Activated CD8-positive, alpha-beta memory T cell treated with anti-CD3 and anti-CD28 coated beads for 48 hours (primary cell): ENCODE results near the gene TENM3.

Experiments used
- DNase-seq, 3 experiments: peaks; one replicate each; pipeline ENCODE4 v3.0.0-alpha.2; 2020; ENCODE audit warnings: low read depth in 2 of 3, low spot score in 2 of 3

The TENM3 gene

DNA sequence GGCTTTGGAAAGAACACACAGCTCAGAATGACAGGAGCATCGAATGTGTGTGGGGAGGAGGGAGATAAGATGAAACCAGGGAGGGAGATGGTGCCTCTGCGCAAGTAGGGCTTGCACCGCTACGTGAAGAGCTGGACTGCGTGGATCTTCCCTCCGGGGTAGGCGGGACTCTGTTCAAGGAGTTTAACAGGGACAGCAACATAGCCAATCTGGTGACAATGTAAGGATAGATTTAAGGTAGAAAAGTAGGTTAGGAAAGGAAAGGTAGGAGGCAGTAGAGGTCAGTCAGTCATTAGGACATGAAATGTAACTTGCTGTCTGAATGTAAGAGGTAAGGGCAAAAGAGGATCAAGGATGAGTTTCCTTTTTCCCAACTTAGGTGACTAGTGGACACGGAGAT is 521.4 kb downstream of the TENM3 start:
- DNase-seq: no peak

DNA sequence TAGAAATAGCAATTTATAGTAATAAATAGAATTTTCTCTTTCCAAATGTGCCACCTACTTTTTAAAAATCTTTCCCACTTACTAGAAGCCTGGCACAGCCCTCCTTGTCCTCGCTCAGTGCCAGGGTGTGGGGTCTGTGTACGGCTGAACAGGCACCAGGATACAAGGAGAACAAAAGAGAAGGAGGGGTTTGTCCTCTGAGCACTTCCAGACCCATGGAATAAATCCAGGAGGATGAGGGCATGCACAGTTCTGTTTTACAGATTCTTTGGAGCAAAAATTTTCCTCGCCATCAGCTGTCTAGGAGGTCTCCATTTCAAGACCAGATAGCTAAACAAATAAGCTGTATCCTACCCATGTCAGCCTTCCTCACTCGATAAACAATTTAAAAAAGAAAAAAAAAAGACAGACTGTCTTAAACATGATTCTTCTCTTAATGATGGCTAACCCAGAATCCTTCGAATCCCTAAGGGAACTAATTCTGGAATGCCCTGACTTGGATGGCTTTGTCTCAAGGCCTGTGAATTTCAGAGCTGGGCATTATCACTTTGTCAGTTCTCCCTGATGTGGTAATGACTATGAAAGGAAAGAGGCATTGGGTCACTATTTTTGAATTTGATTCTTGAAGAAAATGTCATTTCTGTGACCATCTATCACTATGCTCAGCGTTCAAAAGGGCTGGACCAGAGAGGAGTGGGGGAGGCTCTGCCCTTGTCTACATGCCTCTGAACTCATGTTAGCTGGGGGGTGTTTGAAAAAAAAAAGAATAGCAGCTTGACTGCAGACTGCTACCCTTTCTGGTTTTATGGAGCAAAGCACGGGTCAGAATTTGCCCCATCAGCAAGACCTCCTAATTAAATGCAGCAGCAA is 523.0 kb downstream of the TENM3 start:
- no peak for DNase-seq

DNA sequence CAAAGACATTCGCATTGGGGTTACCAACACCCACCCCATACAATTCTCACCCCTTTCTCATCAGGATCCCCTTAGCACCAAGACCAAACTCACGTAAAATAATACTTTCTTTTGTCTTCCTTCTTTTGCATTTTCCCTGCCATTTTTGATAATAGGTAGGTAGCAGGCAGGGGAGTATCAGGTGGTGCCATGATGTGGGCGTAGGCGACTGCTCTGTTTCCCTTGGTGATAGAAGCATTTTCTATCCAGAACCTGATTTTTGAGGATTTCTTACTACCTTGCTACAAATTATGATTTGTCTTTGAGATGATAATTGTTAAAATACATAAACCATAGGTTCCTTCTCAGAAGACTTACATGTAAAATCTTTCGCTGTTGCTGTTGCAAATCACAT is 523.7 kb downstream of the TENM3 start:
- DNase-seq: no peak

DNA sequence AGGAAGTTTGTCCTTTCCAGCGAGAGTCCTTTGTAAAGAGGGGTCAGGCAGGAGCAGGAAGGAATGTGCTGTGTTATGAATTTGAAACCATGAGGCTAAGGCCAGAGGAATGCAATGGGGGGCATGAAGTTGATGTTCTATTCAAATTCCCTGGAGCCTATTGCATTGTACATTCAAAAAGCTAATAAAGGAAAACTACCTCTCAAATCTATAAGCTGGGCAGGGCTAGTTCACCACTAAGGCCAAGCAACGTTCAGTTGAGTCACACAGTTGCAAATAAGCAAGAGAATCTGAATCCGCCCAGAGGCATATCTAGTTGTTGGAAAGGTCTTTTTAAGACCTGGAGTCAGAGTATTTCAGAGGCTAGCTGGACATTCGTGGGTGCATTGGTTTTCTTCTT is 525.6 kb downstream of the TENM3 start:
- DNase-seq: no peak

DNA sequence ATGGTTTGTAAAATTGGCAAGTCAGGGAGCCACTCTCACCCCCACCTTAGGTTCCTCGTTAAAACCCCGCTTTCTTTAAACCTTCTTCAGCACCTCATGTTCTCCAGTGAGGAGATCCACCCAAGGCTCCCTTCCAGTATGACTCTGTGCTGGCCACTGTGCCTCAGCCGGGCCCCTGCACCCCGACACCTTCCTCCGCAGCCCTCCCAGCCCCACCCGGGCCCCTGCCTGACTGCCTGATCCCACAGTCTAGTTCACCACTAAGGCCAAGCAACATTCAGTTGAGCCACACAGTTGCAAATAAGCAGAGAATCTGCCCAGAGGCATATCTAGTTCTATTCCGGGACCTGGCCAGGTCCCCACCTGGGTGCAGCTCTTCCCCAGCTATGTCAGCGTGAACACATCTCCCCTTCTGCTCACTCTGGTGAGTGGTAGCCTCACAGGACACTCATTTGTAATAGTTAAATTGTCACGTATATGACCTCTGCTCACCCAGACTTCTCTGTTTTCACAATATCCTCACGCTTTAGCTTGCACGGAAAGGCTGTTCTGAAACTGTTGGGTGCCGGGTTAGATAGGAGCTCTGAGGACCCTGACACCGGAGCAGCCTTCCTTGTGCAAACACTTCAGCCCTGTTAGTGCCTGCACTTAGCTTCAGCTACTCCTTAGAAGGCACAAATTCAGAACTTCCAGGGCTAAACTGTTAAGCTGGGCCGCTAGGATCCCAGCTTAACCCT is 527.2 kb downstream of the TENM3 start:
- DNase-seq: no peak

DNA sequence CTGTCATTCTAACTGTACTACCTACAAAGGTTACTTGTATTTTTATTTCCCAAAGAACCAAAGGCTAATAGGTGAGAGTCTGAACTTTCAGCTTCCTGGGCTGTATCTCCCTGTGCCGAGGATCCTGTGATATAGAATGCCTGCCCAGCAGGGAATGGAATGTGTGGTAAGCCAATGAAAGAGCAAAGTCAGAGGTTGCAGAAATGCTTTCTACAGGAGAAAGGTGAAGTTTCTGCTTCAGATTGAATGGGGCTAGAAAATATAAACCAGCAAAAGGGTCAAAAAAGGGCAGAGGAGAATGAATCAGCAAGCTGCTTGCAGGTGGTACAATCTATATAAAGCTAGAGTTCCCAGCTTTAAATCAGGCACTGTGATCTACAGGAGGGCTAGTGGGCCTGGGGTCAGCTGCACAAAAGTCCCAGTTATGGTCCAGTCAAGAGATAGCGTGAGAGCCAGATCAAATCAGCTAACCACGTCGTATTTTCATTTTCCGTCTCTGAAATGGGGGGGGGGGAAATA is 527.9 kb downstream of the TENM3 start:
- DNase-seq: no peak

DNA sequence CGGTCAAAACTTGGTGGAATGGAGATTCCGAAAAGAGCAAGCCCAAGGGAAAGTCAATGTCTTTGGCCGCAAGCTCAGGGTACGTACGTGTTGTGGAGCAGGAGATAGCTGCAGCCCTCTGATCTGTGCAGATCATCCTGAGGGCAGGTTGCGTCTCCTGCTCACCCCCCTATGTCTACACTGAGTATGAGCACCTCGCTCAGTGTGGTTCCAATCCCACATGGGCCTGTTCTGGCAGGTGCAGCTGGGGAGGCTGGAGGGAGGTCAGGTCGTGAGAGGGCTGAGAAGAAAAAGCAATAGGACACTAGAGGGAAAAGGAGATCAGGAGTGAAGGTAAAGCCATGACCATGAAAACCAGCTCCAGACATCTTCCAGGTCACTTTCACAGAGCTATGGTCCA is 531.9 kb downstream of the TENM3 start:
- no peak for DNase-seq

DNA sequence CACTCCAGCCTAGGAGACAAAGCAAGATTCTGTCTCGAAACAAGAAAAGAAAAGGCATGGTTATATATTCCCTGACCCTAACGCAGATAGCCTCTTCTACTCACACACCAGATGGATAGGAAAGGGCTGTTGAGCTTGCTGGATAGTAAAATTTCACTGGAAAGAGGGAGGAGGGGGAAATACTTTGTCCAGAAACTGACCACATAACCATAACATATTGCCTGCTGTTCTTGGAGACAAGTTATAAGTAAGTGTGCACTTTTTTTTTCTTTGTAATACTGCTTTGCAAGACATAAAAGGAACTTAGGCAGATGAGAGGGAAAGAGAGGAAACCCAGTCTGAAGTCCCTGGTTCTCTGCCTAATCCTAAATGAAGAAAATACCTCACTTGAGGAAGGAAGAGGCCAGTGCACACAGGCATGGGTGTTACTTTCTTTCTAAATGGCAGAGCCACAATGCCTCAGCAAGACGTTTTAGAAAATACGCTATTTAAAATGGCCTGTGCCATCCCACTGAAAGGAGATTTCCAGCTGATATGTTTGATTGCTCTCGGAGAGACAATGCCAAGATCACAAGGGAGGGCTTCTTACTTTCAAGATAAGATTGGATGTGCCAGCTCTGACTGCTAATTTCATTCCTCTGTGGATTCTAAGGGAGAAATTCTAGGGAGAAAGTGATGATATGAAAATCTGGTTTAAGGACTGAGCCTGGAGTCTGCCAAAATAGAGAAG is 533.3 kb downstream of the TENM3 start:
- no peak for DNase-seq

DNA sequence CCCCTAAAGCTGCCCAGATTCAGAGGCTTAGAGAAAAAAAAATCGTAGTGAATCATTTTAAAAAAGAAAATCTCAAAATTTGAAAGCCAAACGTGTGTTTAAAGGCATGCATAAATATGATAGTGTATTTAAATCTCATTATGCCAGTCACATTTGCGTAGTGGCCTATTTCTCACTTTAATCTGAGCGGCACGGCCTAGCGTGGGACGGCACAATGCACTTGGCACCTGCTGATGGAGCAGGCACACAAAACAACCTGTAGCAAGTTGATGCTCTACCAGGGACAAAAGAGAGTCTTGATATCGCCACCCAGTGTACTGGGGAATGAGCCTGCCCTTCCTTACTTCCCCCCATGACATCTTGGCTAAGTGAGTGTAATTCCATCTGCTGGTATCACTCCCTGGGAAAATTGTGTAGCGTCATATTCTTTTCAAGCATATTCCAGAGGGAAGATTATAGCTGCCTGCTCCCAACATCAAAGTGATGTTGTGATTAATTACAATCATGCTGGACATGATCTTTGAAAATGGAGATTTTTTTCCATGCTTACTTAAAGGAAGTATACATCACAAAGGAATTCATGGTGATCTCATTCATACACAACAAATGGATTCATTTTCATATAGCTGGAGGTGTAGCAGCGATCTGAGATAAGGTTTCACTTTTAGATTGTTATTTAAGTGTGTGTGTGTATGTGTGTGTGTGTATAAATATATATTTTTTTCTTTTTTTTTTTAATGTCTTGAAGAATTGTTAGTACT is 535.2 kb downstream of the TENM3 start:
- no peak for DNase-seq

DNA sequence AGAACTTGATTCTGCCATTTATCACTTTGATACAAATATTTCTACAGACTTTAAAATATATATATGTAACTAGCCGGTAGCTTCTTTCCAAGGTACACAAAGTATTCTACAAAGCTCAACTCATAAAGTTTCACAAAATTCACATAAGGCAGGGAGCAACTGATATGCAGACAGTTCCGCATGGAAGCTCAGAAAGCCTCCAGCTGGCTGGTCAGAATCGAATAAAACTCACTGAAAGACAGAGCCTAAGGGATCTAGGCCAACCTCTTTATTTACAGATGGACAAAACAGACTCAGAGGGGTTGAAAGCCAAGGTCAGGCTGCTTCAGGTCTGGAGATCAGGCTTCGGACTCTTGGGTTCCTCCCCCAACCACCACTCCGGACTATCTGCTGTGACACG is 543.8 kb downstream of the TENM3 start:
- DNase-seq: no peak

DNA sequence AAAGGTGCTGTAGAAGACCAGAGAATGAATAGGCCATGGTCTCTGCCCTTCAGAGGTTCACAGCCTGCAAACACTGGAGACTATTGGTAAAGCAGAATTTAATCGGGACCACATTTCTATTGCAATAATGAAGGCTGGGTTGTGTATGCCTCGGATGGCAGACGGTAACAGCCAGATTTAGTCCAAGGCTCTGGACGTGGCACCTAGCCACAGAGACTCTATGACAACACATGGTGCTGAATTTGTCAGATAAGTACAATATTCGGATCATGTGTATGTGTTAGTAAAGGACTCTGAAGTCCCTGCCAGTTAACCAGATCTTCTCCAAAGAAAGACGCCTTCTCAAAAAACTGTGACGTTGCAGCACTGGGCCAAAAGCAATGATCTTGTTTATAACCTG is 545.0 kb downstream of the TENM3 start:
- no peak for DNase-seq

DNA sequence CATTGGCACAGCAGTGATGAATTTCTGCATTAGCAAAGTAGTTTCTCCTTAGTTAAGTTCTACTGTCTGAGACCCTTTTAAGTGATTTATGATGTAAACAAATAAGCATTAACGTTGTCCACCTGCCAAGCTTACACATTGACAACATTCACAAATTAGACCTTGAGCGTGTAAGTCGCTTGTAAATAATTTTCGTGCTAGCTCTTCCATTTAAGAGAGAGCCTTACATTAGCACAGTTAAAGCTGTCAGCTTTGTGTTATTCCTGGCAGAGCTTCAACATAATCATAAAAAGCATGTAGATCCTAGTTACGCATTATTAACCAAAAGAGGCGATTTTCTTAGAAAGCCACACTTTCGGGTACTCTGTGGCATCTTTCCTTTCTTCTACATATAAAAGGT is 546.3 kb downstream of the TENM3 start:
- no peak for DNase-seq

DNA sequence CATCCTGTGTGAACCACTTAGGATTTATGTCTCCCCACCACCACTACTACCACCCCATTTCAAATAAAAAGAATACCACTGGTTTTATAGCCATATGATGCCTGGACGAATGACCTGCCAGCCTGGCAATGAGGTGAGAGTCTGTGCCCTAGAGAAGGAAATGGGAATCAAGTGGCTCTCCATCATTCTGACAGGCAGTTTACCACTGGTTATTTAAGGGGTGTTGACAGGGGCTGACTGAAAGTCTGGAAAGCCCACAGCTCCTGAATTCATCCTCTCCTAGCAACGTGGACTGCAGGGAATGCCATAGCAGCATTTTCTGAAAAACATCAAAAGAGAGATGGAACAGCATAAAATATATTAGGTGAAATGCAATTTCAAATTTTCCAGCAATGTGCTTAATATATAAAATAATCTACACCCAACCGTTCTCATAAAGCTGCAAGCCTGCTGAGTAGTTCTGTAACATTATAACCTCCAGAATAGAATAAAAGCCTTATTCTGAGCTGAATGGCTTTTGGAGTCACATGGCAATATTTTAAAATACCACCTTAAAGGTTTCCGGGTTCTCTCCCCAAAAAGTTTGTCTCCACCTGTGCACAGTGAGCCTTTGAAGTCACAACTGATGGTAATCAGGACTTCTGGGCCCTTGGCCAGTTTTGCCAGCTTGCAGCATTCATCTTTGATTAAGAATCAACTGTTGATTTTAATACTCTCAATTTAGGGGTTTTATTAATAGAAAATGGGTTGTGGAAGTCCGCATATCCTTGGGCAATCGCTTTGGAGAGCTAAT is 552.4 kb downstream of the TENM3 start:
- no peak for DNase-seq

DNA sequence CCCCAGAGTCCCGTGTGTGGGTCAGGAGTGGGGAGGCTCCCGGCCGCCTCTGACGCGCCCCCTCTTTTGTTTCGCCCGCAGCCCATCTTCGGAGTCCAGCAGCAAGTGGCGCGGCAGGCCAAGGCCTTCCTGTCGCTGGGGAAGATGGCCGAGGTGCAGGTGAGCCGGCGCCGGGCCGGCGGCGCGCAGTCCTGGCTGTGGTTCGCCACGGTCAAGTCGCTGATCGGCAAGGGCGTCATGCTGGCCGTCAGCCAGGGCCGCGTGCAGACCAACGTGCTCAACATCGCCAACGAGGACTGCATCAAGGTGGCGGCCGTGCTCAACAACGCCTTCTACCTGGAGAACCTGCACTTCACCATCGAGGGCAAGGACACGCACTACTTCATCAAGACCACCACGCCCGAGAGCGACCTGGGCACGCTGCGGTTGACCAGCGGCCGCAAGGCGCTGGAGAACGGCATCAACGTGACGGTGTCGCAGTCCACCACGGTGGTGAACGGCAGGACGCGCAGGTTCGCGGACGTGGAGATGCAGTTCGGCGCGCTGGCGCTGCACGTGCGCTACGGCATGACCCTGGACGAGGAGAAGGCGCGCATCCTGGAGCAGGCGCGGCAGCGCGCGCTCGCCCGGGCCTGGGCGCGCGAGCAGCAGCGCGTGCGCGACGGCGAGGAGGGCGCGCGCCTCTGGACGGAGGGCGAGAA is 556.5 kb downstream of the TENM3 start:
- no peak for DNase-seq

DNA sequence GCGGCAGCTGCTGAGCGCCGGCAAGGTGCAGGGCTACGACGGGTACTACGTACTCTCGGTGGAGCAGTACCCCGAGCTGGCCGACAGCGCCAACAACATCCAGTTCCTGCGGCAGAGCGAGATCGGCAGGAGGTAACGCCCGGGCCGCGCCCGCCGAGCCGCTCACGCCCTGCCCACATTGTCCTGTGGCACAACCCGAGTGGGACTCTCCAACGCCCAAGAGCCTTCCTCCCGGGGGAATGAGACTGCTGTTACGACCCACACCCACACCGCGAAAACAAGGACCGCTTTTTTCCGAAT is 557.0 kb downstream of the TENM3 start:
- no peak for DNase-seq

DNA sequence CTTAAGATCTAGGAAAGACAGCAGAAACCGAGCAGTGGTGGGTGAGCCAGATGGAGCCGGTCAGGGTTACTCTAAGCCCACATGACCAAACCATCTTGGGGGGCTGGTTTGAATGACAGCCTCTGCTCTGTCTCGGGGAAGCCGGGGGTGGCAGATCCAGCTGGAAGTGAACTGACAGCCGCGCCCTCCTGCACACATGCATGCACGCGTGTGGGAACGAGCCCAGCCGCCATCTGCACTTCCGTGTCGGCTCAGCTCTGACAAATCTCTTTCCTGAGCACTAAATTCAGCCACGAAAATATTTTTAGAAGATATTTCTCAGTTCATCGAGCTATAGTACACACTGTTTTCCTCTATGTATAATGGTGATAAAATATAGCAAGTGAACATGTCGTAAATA is 558.4 kb downstream of the TENM3 start:
- DNase-seq: no peak

DNA sequence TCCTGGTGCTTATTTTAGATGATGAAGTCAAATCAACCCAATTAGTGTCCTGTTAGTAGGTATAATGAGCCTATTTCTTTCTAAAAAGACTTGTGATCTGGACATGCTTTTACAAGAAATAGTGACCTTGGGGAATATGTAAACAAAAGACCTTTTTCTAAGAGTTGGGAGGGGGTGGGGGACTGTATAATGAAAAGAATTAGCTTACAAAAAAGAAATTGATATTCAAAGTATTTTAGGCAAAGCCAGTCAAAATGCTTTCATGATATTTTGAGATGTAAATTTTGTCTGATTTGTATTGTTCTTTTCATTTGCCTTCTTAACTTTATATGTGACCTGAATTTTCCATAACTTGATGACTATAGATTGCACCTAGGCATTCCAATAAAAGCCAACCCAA is 559.4 kb downstream of the TENM3 start:
- no peak for DNase-seq

DNA sequence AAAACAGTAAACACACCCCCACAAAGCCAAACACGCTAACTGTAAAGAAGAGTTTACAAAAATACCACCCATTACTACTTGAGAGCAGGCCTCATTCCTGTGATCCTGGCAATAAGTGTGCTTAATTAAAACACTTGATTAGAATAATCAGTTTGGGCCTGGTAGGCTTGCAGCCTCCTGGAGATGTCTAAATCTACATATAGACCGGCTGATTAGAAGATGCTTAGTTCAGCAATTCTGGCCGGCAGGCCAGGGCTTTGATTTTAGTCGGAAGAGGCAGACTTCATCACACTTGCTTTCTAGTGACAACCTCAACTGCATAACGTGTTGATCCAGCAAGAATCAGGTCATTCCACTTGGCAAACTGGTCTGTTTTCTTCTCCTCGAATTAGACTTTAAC is 560.0 kb downstream of the TENM3 start:
- no peak for DNase-seq

DNA sequence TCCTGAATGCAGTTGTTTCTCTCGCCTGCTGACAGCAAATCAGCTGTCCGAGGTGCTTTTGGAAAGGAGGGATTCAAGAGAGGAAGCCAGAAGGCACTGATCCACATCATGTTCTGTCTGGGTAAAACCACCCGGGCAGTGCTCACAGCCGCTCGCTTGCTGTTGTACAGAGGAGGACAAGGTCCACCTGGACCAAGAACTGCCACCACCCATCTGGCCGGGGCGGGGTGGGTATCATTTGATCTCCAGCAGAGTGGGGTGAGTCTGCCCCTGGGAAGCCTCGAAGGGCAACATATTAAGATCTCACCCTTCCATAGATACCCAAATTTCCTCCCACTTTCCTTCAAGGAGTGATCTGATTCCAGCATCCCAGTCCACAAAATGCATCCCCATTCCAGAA is 560.9 kb downstream of the TENM3 start:
- DNase-seq: no peak

DNA sequence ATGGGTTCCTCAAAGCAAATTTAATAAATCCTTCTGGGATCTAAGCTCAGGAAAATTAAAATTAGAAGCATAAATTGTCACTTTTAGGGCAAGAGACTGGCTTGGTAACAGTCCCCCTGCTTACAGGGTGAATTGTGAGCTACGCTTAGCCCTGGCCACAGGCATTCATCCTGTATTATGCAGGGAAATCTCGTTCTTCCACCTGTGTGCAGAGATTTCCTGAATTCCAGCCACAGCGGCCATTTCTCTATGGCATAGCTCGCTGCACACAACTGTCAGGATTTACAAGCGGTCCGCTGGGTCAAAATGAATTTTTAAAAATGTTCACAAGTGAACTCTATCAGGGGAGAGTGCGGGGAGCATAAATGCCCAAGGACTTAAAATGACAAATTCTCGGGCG is 562.1 kb downstream of the TENM3 start:
- DNase-seq: no peak
